CD4-positive, alpha-beta T cell (primary cell): ENCODE data around the gene BDKRB1. TPM values are rescaled to one million over a fixed set of nuclear protein-coding genes. Genes with fewer than 3 reads are reported as not detected.

Experiments
- ATAC-seq: fragments of 200-7000 bp; cut with Tn5 transposase; one replicate; pipeline ENCODE4 v1.10.0; 2022; ENCODE audit warnings: mild to moderate bottlenecking; ENCODE audit not compliant: poor library complexity
- CTCF ChIA-PET: fragments of 350-600 bp; sonication (Branson Sonifier 250); formaldehyde crosslinking; loops from one replicate; lab custom pipeline; 2021; ENCODE audit warnings: antibody characterized with exemption, inconsistent platforms; lab: Charles Lee
- POLR2A ChIA-PET: fragments of 350-600 bp; sonication (Branson Sonifier 250); formaldehyde crosslinking; loops from one replicate; lab custom pipeline; 2021; ENCODE audit warnings: antibody characterized with exemption, inconsistent platforms; lab: Charles Lee
- DNase-seq, 14 experiments: peaks; one replicate each; pipeline ENCODE4 v3.0.0-alpha.2; 2013 to 2020; ENCODE audit warnings: mixed read lengths in 2 of 14
- H3K27ac ChIP-seq, 2 donors: one replicate each; pipeline versions ENCODE4 v1.5.1 to v1.7.0; 2013; ENCODE audit warnings: low read length in 2 of 2, low read depth in 1 of 2, mild to moderate bottlenecking in 1 of 2
- H3K27me3 ChIP-seq, 2 experiments: 1 replicate in 1 of 2; 2 replicates in 1 of 2; pipeline versions ENCODE4 v1.6.1 to v1.7.0; 2013; ENCODE audit warnings: low read length in 2 of 2, control low read depth in 1 of 2, mild to moderate bottlenecking in 1 of 2, moderate library complexity in 1 of 2; ENCODE audit not compliant: insufficient read depth in 2 of 2, control insufficient read depth in 1 of 2
- H3K36me3 ChIP-seq: one replicate; pipeline ENCODE4 v1.6.1; 2013; ENCODE audit warnings: low read length, control low read depth; ENCODE audit not compliant: insufficient read depth
- H3K4me1 ChIP-seq: one replicate; pipeline ENCODE4 v1.6.1; 2013; ENCODE audit warnings: low read length, control low read depth; ENCODE audit not compliant: insufficient read depth
- H3K4me3 ChIP-seq: one replicate; pipeline ENCODE4 v1.5.1; 2013; ENCODE audit warnings: mild to moderate bottlenecking, low read length, moderate library complexity
- H3K9me3 ChIP-seq, 2 experiments: 1 replicate in 1 of 2; 2 replicates in 1 of 2; pipeline versions ENCODE4 v1.6.1 to v1.7.0; 2013; ENCODE audit warnings: low read length in 2 of 2, mild to moderate bottlenecking in 2 of 2, control low read depth in 1 of 2, moderate library complexity in 1 of 2; ENCODE audit not compliant: control insufficient read depth in 1 of 2, insufficient read depth in 1 of 2
- H3K27ac Mint-ChIP-seq: one replicate; pipeline ENCODE4 v1.8.0; 2020; ENCODE audit warnings: mixed read lengths
- H3K27me3 Mint-ChIP-seq: one replicate; pipeline ENCODE4 v1.8.0; 2021; ENCODE audit warnings: mixed read lengths
- H3K36me3 Mint-ChIP-seq: one replicate; pipeline ENCODE4 v1.8.0; 2021; ENCODE audit warnings: low read depth, mixed read lengths
- H3K4me1 Mint-ChIP-seq: one replicate; pipeline ENCODE4 v1.8.0; 2021; ENCODE audit warnings: low read depth, mixed read lengths
- H3K4me3 Mint-ChIP-seq: one replicate; pipeline ENCODE4 v1.8.0; 2020; ENCODE audit warnings: mild to moderate bottlenecking, mixed read lengths
- H3K9me3 Mint-ChIP-seq: one replicate; pipeline ENCODE4 v1.8.0; 2020; ENCODE audit warnings: mixed read lengths
- CTCF ChIP-seq: fragments of 200-600 bp; IDR thresholded peaks from one replicate; pipeline ENCODE4 v1.8.0; 2022; ENCODE audit warnings: antibody characterized with exemption, mild to moderate bottlenecking
- intact Hi-C, 2 experiments: fragments of 100-400 bp; cut with DNase I in 1 of 2; cut with micrococcal nuclease in 1 of 2; formaldehyde crosslinking; loops; one replicate each; pipeline versions ENCODE4 v1.15.1 to v1.9.0; 2023 to 2025; cut with DNase I, micrococcal nuclease
- total RNA-seq, 174 experiments: library from RNA in 2 of 174; stranded (reverse) in 2 of 174; gene quantifications; one replicate each; pipeline ENCODE4 v1.2.3 and lab custom pipeline; 2021 to 2026

BDKRB1 gene
- total RNA-seq, 2 experiments from 2014 or later, result not detected

DNA sequence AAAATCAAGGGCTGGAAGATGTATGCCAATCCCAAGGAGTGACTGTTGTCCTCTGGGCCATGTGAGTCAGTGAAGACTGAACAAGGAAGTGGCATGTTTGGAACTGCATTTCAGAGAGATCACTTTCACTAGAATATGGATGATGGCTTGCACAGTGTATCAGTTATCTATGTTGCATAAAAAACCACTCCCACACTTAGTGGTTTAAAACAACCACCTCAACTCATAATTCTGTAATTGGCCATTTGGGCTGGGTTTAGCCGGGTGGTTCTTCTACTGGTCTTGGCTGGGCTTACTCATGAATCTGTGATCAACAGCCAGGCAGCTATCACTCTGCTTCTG lies 15.4 kb downstream of the BDKRB1 start:
- no peak for ATAC-seq
- no peak overlapping the region for H3K27ac ChIP-seq
- no peaks in the 10 kb centered on the region for H3K36me3 Mint-ChIP-seq
- H3K4me3 ChIP-seq, result no peak overlapping the region
- no peak for TF ChIP-seq CTCF
- no peak overlapping the region for H3K4me3 Mint-ChIP-seq
- peaks cover 5% of the 10 kb centered on the region for H3K27me3 Mint-ChIP-seq
- no peaks in the 10 kb centered on the region for H3K36me3 ChIP-seq
- peaks cover 6% of the 10 kb centered on the region for H3K9me3 Mint-ChIP-seq
- no peaks in the 10 kb centered on the region for H3K4me1 Mint-ChIP-seq
- CTCF ChIA-PET, result interaction anchor here (1.6 kb wide), 1 partner anchor 171 kb away, joined by 5 read pairs; no protein-coding TSS in a partner anchor
- POLR2A ChIA-PET, result no interaction called here
- intact Hi-C loops, result loop anchor here in 1 of 2 experiments (10.0 kb wide), 1 partner anchor 707 kb away; no protein-coding TSS in a partner anchor
- H3K27me3 ChIP-seq, result no peaks in the 10 kb centered on the region
- peaks cover 3% of the 10 kb centered on the region for H3K4me1 ChIP-seq
- no peak overlapping the region for H3K27ac Mint-ChIP-seq
- H3K9me3 ChIP-seq, result peaks cover 0 to 5% of the 10 kb centered on the region in 2 experiments
- no peak for DNase-seq

- intact Hi-C loops, result loop anchor here in 1 of 2 experiments (10.0 kb wide), 1 partner anchor 708 kb away; no protein-coding TSS in a partner anchor
- POLR2A ChIA-PET, result no interaction called here
Measured at GRCh38 chr14:96272777-96273473, 16.9 kb downstream of the BDKRB1 start.

DNA sequence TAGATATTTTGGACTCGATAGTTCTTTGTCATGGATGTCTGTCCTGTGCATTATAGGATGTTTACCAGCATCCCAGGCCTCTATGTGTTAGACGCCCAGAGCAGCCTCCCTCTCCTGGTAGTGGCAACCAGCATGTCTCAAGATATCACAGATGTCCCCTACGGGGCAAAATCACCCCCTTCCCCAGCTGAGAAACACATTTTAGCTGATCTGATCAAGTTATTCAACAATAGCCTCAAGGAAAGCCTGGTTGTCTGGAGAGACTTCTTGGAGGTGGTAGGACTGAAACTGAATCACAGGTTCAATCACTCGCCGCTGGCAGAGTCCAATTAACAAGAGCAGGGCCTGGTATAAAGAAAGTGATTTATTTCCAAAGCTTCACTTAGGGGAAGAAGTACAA lies 17.6 kb downstream of the BDKRB1 start:
- H3K9me3 ChIP-seq, result peaks cover 13 to 15% of the 10 kb centered on the region in 2 experiments
- ChIA-PET POLR2A (interaction anchor here (1.1 kb wide), 1 partner anchor 148 kb away, joined by 3 read pairs; no protein-coding TSS in a partner anchor), CTCF (interaction anchor here (1.3 kb wide), 1 partner anchor 173 kb away, joined by 5 read pairs; no protein-coding TSS in a partner anchor)
- no peak overlapping the region for H3K27ac ChIP-seq
- peaks cover 3% of the 10 kb centered on the region for H3K4me1 ChIP-seq
- no peaks in the 10 kb centered on the region for H3K27me3 ChIP-seq
- H3K4me1 Mint-ChIP-seq, result no peaks in the 10 kb centered on the region
- peaks cover 6% of the 10 kb centered on the region for H3K9me3 Mint-ChIP-seq
- DNase-seq (no peak), ATAC-seq (no peak)
- no peak overlapping the region for H3K4me3 ChIP-seq
- TF ChIP-seq CTCF, result no peak
- intact Hi-C loops, result loop anchor here in 1 of 2 experiments (10.0 kb wide), 1 partner anchor 709 kb away; no protein-coding TSS in a partner anchor
- H3K27ac Mint-ChIP-seq, result no peak overlapping the region
- no peaks in the 10 kb centered on the region for H3K36me3 Mint-ChIP-seq
- H3K36me3 ChIP-seq, result no peaks in the 10 kb centered on the region
- H3K4me3 Mint-ChIP-seq, result no peak overlapping the region
- no peaks in the 10 kb centered on the region for H3K27me3 Mint-ChIP-seq

More at GRCh38 chr14:96272777-96273473, 16.9 kb downstream of the BDKRB1 start:
- Mint-ChIP-seq H3K36me3 (no peaks in the 10 kb centered on the region), H3K4me1 (no peaks in the 10 kb centered on the region), H3K27me3 (no peaks in the 10 kb centered on the region), H3K27ac (no peak overlapping the region), H3K9me3 (peaks cover 6% of the 10 kb centered on the region), H3K4me3 (no peak overlapping the region)
- no peak for TF ChIP-seq CTCF
- DNase-seq, result no peak
- no peak overlapping the region for H3K27ac ChIP-seq
- no peaks in the 10 kb centered on the region for H3K27me3 ChIP-seq
- CTCF ChIA-PET, result interaction anchor here (1.3 kb wide), 1 partner anchor 172 kb away, joined by 5 read pairs; no protein-coding TSS in a partner anchor
- H3K9me3 ChIP-seq, result peaks cover 6 to 8% of the 10 kb centered on the region in 2 experiments
- H3K4me3 ChIP-seq, result no peak overlapping the region
- H3K4me1 ChIP-seq, result peaks cover 3% of the 10 kb centered on the region
- ATAC-seq, result no peak
- no peaks in the 10 kb centered on the region for H3K36me3 ChIP-seq
